ENCODE results near the gene DOP1A.

- TF ChIP-seq CTCF (IDR thresholded peaks at IDR 0.05; ENCODE audit: low read length) (no peak), EZH2 (IDR thresholded peaks at IDR 0.05; ENCODE audit: borderline replicate concordance, low read length) (no peak)
Measured at GRCh38 chr6:83047065-83047754, 20.3 kb upstream of the DOP1A start.
